Peyer's patch (tissue), 4 donors: ENCODE results near the gene ZNF763. TPM values are rescaled to one million over a fixed set of nuclear protein-coding genes. Genes with fewer than 3 reads are reported as not detected.
"Not testable (repeated sequence)": the region's sequence is repeated elsewhere in the genome, so short reads cannot be mapped to it uniquely, and the experiment has no call there.

Experiments used
- DNase-seq, 3 donors: peaks; one replicate each; pipeline ENCODE4 v3.0.0-alpha.2; 2017 to 2019
- H3K27ac ChIP-seq, 4 donors: fragments of 200-600 bp; sonication (generic); one replicate each; pipeline ENCODE4 v1.5.1; 2016 to 2019
- H3K27me3 ChIP-seq, 2 donors: fragments of 200-600 bp; sonication (generic); one replicate each; pipeline ENCODE4 v1.5.1; 2019
- H3K36me3 ChIP-seq, 3 donors: fragments of 200-600 bp; sonication (generic); one replicate each; pipeline ENCODE4 v1.5.1; 2016 to 2019
- H3K4me1 ChIP-seq, 4 donors: fragments of 200-600 bp; sonication (generic); one replicate each; pipeline ENCODE4 v1.5.1; 2016 to 2019
- H3K4me3 ChIP-seq, 4 donors: fragments of 200-600 bp; sonication (generic); 1 replicate in 3 of 4; 2 replicates in 1 of 4; pipeline ENCODE4 v1.5.1; 2016 to 2019; ENCODE audit warnings: mild to moderate bottlenecking in 1 of 4
- H3K9me3 ChIP-seq, 4 donors: fragments of 200-600 bp; sonication (generic); one replicate each; pipeline ENCODE4 v1.5.1; 2016 to 2019; ENCODE audit warnings: mild to moderate bottlenecking in 1 of 4
- CTCF ChIP-seq, 6 experiments: fragments of 450-650 bp in 4 of 6; fragments of 200-600 bp in 2 of 6; sonication (generic) in 1 of 6; IDR thresholded peaks; one replicate each; pipeline ENCODE4 v1.5.1; 2017 to 2019; ENCODE audit warnings: antibody characterized with exemption in 6 of 6, mild to moderate bottlenecking in 3 of 6, moderate library complexity in 1 of 6
- POLR2A ChIP-seq, 2 donors: fragments of 450-650 bp; IDR thresholded peaks; one replicate each; pipeline ENCODE4 v1.5.1; 2017; ENCODE audit warnings: antibody characterized with exemption in 2 of 2, mild to moderate bottlenecking in 2 of 2, moderate library complexity in 2 of 2
- total RNA-seq, 4 donors: library from RNA; depleted of rRNA; stranded (reverse); fragments of >200 nt; gene quantifications; one replicate each; pipeline ENCODE4 v1.1.0, GENCODE V29; 2016

Gene ZNF763
- 10 to 100 TPM in 1 of 4 donors, 1 to 10 TPM in 3; 4.1 to 18.6 (median 8.3) TPM for total RNA-seq

- no peaks in the 10 kb centered on the region for H3K36me3 ChIP-seq
- no peaks in the 10 kb centered on the region for H3K9me3 ChIP-seq
- H3K4me3 ChIP-seq: peak within 1 kb of the TSS; percentile 50 to 90 (median 64)
- peaks cover 0 to 18% (median 5%) of the 10 kb centered on the region in 4 donors for H3K4me1 ChIP-seq
- peak within 1 kb of the TSS; percentile 86 to 95 (median 92) for H3K27ac ChIP-seq
- H3K27me3 ChIP-seq: no peaks in the 10 kb centered on the region
- DNase-seq: peak; percentile 96 to 99 (median 99)
- TF ChIP-seq CTCF (IDR thresholded peaks at IDR 0.05) (peak in 1 of 6 experiments; percentile 1), POLR2A (IDR thresholded peaks at IDR 0.05) (peak; percentile 35 to 45)
These were observed at the start of gene ZNF763 for GRCh38 chr19:11964858-11965645. Gene ZNF763 (plus strand): TSS chr19:11965040. CDS start chr19:11965209, 169 bp downstream.

- DNase-seq: no peak
- peaks cover 0 to 21% (median 5%) of the 10 kb centered on the region in 4 donors for H3K4me1 ChIP-seq
These were observed 42.9 kb upstream of the ZNF763 start for GRCh38 chr19:11921852-11922495.

GRCh38 chr19:11924886-11925650, 39.8 kb upstream of the ZNF763 start, which contains the start of gene ZNF700:
Gene ZNF700 (plus strand): TSS chr19:11925107. CDS start chr19:11925211, 104 bp downstream.
- no peaks in the 10 kb centered on the region for H3K9me3 ChIP-seq
- peak; percentile 94 to 99 (median 98) for DNase-seq
- peaks cover 0 to 5% (median 0%) of the 10 kb centered on the region in 3 donors for H3K36me3 ChIP-seq
- peak within 1 kb of the TSS; percentile 95 to 99 (median 97) for H3K27ac ChIP-seq
- H3K4me1 ChIP-seq: peaks cover 0 to 22% (median 5%) of the 10 kb centered on the region in 4 donors
- peak within 1 kb of the TSS; percentile 70 to 99 (median 94) for H3K4me3 ChIP-seq
- no peak for TF ChIP-seq CTCF (IDR thresholded peaks at IDR 0.05)
- peak; percentile 76 to 78 for TF ChIP-seq POLR2A (IDR thresholded peaks at IDR 0.05)
- H3K27me3 ChIP-seq: no peaks in the 10 kb centered on the region

More at GRCh38 chr19:11921852-11922495, 42.9 kb upstream of the ZNF763 start:
- TF ChIP-seq POLR2A (IDR thresholded peaks at IDR 0.05) (no peak), CTCF (IDR thresholded peaks at IDR 0.05) (no peak)
- H3K9me3 ChIP-seq: no peaks in the 10 kb centered on the region
- H3K27me3 ChIP-seq: no peaks in the 10 kb centered on the region
- no peak overlapping the region for H3K27ac ChIP-seq
- H3K4me3 ChIP-seq: no peak overlapping the region
- H3K36me3 ChIP-seq: no peaks in the 10 kb centered on the region

GRCh38 chr19:11925651-11926187, 39.1 kb upstream of the ZNF763 start:
- not testable (repeated sequence) for H3K36me3 ChIP-seq, H3K27me3 ChIP-seq, DNase-seq, H3K9me3 ChIP-seq
- peak overlapping the region; percentile 95 to 99 (median 97) for H3K27ac ChIP-seq
- H3K4me1 ChIP-seq: peaks cover 0 to 22% (median 5%) of the 10 kb centered on the region in 4 donors
- H3K4me3 ChIP-seq: peak overlapping the region; percentile 70 to 99 (median 94)

- Histone ChIP-seq H3K27ac (no peak overlapping the region), H3K27me3 (no peaks in the 10 kb centered on the region), H3K36me3 (peaks cover 0 to 9% (median 0%) of the 10 kb centered on the region in 3 donors), H3K9me3 (no peaks in the 10 kb centered on the region), H3K4me1 (peaks cover 0 to 22% (median 5%) of the 10 kb centered on the region in 4 donors), H3K4me3 (no peak overlapping the region)
- no peak for DNase-seq
- TF ChIP-seq CTCF (IDR thresholded peaks at IDR 0.05): no peak
- TF ChIP-seq POLR2A (IDR thresholded peaks at IDR 0.05): no peak
These were observed 37.6 kb upstream of the ZNF763 start for GRCh38 chr19:11927227-11927626.
